ENCODE results near the gene MYO5C. TPM values are rescaled to one million over a fixed set of nuclear protein-coding genes. Genes with fewer than 3 reads are reported as not detected.
A peak's percentile ranks its signal among the peaks of the same experiment; 100 is the strongest.

Gene MYO5C
- total and polyA plus RNA-seq, 10 of the 15 experiments (the other 5 are each of a cell fraction or from before 2014, with no cell fraction given) = 0.29 to 1.3 (median 0.75) TPM

DNA sequence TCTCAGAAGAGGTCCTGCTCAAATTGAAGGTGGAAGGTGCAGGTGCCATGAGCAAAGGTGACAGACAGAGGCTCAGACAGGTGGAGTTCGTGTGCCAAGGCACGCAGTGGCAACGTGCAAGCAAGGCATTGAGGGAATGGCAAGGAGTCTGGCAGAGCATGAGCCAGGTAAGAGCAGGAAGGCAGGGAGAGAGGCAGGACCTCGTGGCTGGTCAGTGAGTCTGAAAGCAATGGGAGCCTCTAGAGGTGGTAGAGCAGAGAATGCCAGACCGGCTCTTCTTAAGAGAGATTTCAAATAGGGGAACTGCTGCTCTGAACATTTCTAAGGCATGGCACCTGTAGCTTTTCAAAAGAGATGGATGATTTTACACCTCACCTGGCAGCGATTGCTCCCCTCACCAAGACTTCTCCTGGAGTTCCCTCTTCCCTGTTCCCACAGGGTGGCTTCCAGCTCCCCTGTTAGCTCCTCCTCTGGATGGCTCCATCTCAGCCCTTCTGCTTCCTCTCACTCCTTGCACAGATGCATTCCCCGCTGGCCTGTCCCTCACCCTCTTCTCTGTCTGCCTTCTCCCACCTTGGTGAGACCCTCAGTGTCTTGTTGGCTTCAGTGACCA, 2.7 kb downstream of the MYO5C start:
- ATAC-seq (peak; percentile 32; the same call in 2 of the 3 replicates), DNase-seq (ENCODE audit: low read depth, low spot score) (no peak), FAIRE-seq (no peak)
- Histone ChIP-seq H3K4me3 (no peak overlapping the region), H3K27ac (ENCODE audit: control insufficient read depth, insufficient read depth) (no peak overlapping the region), H3K4me1 (ENCODE audit: control insufficient read depth, insufficient read depth, low read length) (peaks cover 19% of the 10 kb centered on the region), H3K27me3 (replicated peaks in 1 of 2; ENCODE audit: control insufficient read depth in 2 of 2, insufficient read depth in 2 of 2, low read length in 1 of 2) (peaks cover 4% of the 10 kb centered on the region in 2 experiments; a peak in 3 of 4 replicates), H3K4me2 (ENCODE audit: control insufficient read depth, insufficient read depth) (no peak overlapping the region), H3K9me3 (replicated peaks; ENCODE audit: control insufficient read depth, insufficient read depth, low read length) (no peaks in the 10 kb centered on the region), H2AFZ (ENCODE audit: control insufficient read depth, low read depth, low read length) (no peak overlapping the region), H3K9ac (ENCODE audit: control insufficient read depth, insufficient read depth, low read length) (no peak overlapping the region), H3K36me3 (ENCODE audit: control insufficient read depth in 2 of 2, insufficient read depth in 2 of 2, low read length in 1 of 2) (no peaks in the 10 kb centered on the region), H3K79me2 (ENCODE audit: control insufficient read depth, insufficient read depth, low read length) (no peaks in the 10 kb centered on the region), H4K20me1 (ENCODE audit: control insufficient read depth, insufficient read depth) (no peaks in the 10 kb centered on the region)
- TF ChIP-seq, protein P1, sequence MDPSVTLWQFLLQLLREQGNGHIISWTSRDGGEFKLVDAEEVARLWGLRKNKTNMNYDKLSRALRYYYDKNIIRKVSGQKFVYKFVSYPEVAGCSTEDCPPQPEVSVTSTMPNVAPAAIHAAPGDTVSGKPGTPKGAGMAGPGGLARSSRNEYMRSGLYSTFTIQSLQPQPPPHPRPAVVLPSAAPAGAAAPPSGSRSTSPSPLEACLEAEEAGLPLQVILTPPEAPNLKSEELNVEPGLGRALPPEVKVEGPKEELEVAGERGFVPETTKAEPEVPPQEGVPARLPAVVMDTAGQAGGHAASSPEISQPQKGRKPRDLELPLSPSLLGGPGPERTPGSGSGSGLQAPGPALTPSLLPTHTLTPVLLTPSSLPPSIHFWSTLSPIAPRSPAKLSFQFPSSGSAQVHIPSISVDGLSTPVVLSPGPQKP (IDR thresholded peaks at IDR 0.05; ENCODE audit: low read depth, low read length) = no peak
- no peak for TF ChIP-seq ZSCAN29 (IDR thresholded peaks at IDR 0.05)
- TF ChIP-seq SPI1 (IDR thresholded peaks at IDR 0.05; ENCODE audit: borderline replicate concordance, insufficient read depth, low read depth, low read length) = peak; percentile 36; the same call in 1 of the 2 replicates
- 69% methylated on average over 7 of the region's 7 CpGs for WGBS (ENCODE audit: insufficient coverage, insufficient replicate concordance, low lambda C conversion rate, missing lambda C conversion rate)
- CTCF ChIA-PET = no interaction called here
- in situ Hi-C loops (cut with MboI) = no loop called here
- intact Hi-C loops (cut with micrococcal nuclease; ENCODE audit: unreplicated experiment) = no loop called here
- RAD21 ChIA-PET (ENCODE audit: unreplicated experiment) = no interaction called here
- POLR2A ChIA-PET = no interaction called here
- no TSS peak for BruUV-seq (replicated peaks)
- SMC1A ChIA-PET (ENCODE audit: uncharacterized antibody, unreplicated experiment) = no interaction called here

DNA sequence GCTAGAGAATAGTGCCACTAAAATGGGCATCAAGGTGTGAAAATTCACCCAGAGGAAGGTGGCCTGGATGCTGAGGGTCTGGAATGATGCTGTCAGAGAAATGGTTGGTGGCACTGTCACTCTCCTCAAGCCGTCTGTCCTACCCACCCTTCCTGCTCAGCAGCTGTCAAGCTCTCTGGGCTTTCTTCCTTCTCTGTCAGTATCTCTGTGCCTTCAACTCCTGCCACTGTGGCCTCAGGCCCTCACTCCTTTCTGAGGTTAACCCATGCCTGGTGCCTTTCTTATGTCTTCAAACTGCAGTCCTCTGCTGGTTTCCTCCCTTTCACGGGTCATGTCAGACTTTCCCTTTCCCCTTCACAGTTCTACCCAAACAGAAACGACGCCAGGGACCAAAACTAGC, 4.4 kb downstream of the MYO5C start:
- no peaks in the 10 kb centered on the region for H3K79me2 ChIP-seq (ENCODE audit: control insufficient read depth, insufficient read depth, low read length)
- peak; percentile 14 for ATAC-seq
- H2AFZ ChIP-seq (ENCODE audit: control insufficient read depth, low read depth, low read length) = peak overlapping the region; percentile 41
- peaks cover 19% of the 10 kb centered on the region for H3K4me1 ChIP-seq (ENCODE audit: control insufficient read depth, insufficient read depth, low read length)
- 5% methylated on average over 4 of the region's 4 CpGs for WGBS (ENCODE audit: insufficient coverage, insufficient replicate concordance, low lambda C conversion rate, missing lambda C conversion rate)
- H3K9ac ChIP-seq (ENCODE audit: control insufficient read depth, insufficient read depth, low read length) = no peak overlapping the region
- ChIA-PET RAD21 (ENCODE audit: unreplicated experiment) (interaction anchor here (1.1 kb wide), 1 partner anchor 33 kb away, joined by 3 read pairs; no protein-coding TSS in a partner anchor), SMC1A (ENCODE audit: uncharacterized antibody, unreplicated experiment) (interaction anchor here (0.7 to 1.5 kb wide), 4 partner anchors 17 to 102 kb away, joined by 3 to 7 read pairs (median 3); no protein-coding TSS in a partner anchor), CTCF (no interaction called here), POLR2A (no interaction called here)
- no peak for TF ChIP-seq MYC (IDR thresholded peaks at IDR 0.05; ENCODE audit: insufficient read depth, insufficient read length, insufficient replicate concordance, low read length, severe bottlenecking)
- 0 out of 2 replicates have a peak, but pooled peaks have one; percentile 5 for TF ChIP-seq TCF3 (IDR thresholded peaks at IDR 0.05; ENCODE audit: borderline replicate concordance, insufficient read depth, low read depth, low read length)
- no peaks in the 10 kb centered on the region for H4K20me1 ChIP-seq (ENCODE audit: control insufficient read depth, insufficient read depth)
- H3K27me3 ChIP-seq (replicated peaks in 1 of 2; ENCODE audit: control insufficient read depth in 2 of 2, insufficient read depth in 2 of 2, low read length in 1 of 2) = peaks cover 4% of the 10 kb centered on the region in 2 experiments; a peak in 3 of 4 replicates
- H3K4me2 ChIP-seq (ENCODE audit: control insufficient read depth, insufficient read depth) = peak overlapping the region; percentile 63
- no peaks in the 10 kb centered on the region for H3K9me3 ChIP-seq (replicated peaks; ENCODE audit: control insufficient read depth, insufficient read depth, low read length)
- no TSS peak for BruUV-seq (replicated peaks)
- in situ Hi-C loops (cut with MboI) (no loop called here), intact Hi-C loops (cut with micrococcal nuclease; ENCODE audit: unreplicated experiment) (no loop called here)
- FAIRE-seq = peak; percentile 31
- peak; percentile 7 for DNase-seq (ENCODE audit: low read depth, low spot score)
- no peak overlapping the region for H3K4me3 ChIP-seq
- H3K36me3 ChIP-seq (ENCODE audit: control insufficient read depth in 2 of 2, insufficient read depth in 2 of 2, low read length in 1 of 2) = no peaks in the 10 kb centered on the region
- 0 out of 2 replicates have a peak overlapping the region, but pooled peaks have one; percentile 18 for H3K27ac ChIP-seq (ENCODE audit: control insufficient read depth, insufficient read depth)

Data from GM12878 (cell line).